Suprapubic skin (tissue), 4 donors: Measurements from ENCODE around the gene MAP10. TPM values are rescaled to one million over a fixed set of nuclear protein-coding genes. Genes with fewer than 3 reads are reported as not detected.

Experiments
- DNase-seq, 2 donors: peaks; one replicate each; pipeline ENCODE4 v3.0.0-alpha.2; 2019; ENCODE audit warnings: low spot score in 2 of 2
- H3K27ac ChIP-seq: fragments of 200-600 bp; sonication (generic); one replicate; pipeline ENCODE4 v1.5.1; 2019
- H3K27me3 ChIP-seq: fragments of 200-600 bp; sonication (generic); one replicate; pipeline ENCODE4 v1.5.1; 2019
- H3K36me3 ChIP-seq: fragments of 200-600 bp; sonication (generic); one replicate; pipeline ENCODE4 v1.5.1; 2019
- H3K4me1 ChIP-seq: fragments of 200-600 bp; sonication (generic); one replicate; pipeline ENCODE4 v1.5.1; 2019
- H3K4me3 ChIP-seq: fragments of 200-600 bp; sonication (generic); one replicate; pipeline ENCODE4 v1.5.1; 2019; ENCODE audit warnings: mild to moderate bottlenecking
- H3K9me3 ChIP-seq: fragments of 200-600 bp; sonication (generic); one replicate; pipeline ENCODE4 v1.5.1; 2019
- CTCF ChIP-seq, 2 donors: fragments of 200-600 bp in 1 of 2; fragments of 450-650 bp in 1 of 2; sonication (generic) in 1 of 2; IDR thresholded peaks; one replicate each; pipeline ENCODE4 v1.5.1; 2016 to 2019; ENCODE audit warnings: antibody characterized with exemption in 2 of 2, mild to moderate bottlenecking in 1 of 2, moderate library complexity in 1 of 2
- EP300 ChIP-seq: sonication (generic); formaldehyde crosslinking; IDR thresholded peaks from one replicate; pipeline ENCODE4 v1.6.1; 2017; ENCODE audit warnings: antibody characterized with exemption
- POLR2A ChIP-seq, 2 donors: fragments of 450-650 bp; IDR thresholded peaks; one replicate each; pipeline ENCODE4 v1.6.1; 2017; ENCODE audit warnings: antibody characterized with exemption in 2 of 2, mild to moderate bottlenecking in 2 of 2, moderate library complexity in 2 of 2
- POLR2AphosphoS5 ChIP-seq, 3 donors: sonication (generic); formaldehyde crosslinking; IDR thresholded peaks; one replicate each; pipeline ENCODE4 v1.6.1; 2017; ENCODE audit warnings: antibody characterized with exemption in 3 of 3
- WGBS: methylation state at CpG from one replicate; pipeline ENCODE4 v1.1.5; 2018; 5-methylcytosine and 5-hydroxymethylcytosine counted together
- total RNA-seq, 4 donors: library from RNA; depleted of rRNA; stranded (reverse); fragments of >200 nt; gene quantifications; one replicate each; pipeline ENCODE4 v1.1.0, GENCODE V29; 2016

MAP10 gene
- total RNA-seq, 4 donors from 2014 or later, result 0.60 to 1.0 (median 0.81) TPM

GRCh38 chr1:232813097-232813496 is 7.9 kb downstream of the MAP10 start:
- DNase-seq, result no peak
- no peaks in the 10 kb centered on the region for H3K36me3 ChIP-seq
- no peak for TF ChIP-seq EP300
- TF ChIP-seq POLR2AphosphoS5 (IDR thresholded peaks at IDR 0.05), result no peak
- no peak for TF ChIP-seq CTCF (IDR thresholded peaks at IDR 0.05)
- no peak for TF ChIP-seq POLR2A (IDR thresholded peaks at IDR 0.05)
- WGBS, result 95% methylated on average over 4 of the region's 4 CpGs
- no peak overlapping the region for H3K4me3 ChIP-seq
- H3K27me3 ChIP-seq, result no peaks in the 10 kb centered on the region
- H3K4me1 ChIP-seq, result no peaks in the 10 kb centered on the region
- no peak overlapping the region for H3K27ac ChIP-seq
- no peaks in the 10 kb centered on the region for H3K9me3 ChIP-seq

DNA sequence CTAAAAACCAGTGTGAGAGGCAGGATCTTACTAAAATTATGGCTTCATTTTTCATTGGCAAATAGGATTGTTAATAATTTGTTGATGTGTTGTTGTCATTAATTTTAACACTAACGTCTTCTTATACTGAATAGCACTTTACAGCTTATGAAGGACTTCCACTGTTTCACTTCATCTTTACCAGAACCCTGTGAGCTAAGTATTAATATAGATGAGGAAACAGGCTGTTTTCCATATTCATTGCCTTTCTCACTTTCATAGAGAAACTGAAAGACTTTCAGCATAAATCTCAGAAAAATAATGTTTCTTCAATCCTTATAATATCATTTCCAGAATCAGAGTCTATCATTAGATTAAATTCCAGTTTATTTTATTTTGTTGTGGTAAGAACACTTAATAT is 8.5 kb downstream of the MAP10 start:
- TF ChIP-seq POLR2A (IDR thresholded peaks at IDR 0.05) (no peak), CTCF (IDR thresholded peaks at IDR 0.05) (no peak), EP300 (no peak), POLR2AphosphoS5 (IDR thresholded peaks at IDR 0.05) (no peak)
- Histone ChIP-seq H3K36me3 (no peaks in the 10 kb centered on the region), H3K4me1 (no peaks in the 10 kb centered on the region), H3K9me3 (no peaks in the 10 kb centered on the region), H3K27ac (no peak overlapping the region), H3K4me3 (no peak overlapping the region), H3K27me3 (no peaks in the 10 kb centered on the region)
- no peak for DNase-seq
- WGBS, result 73% methylated on average over 1 of the region's 1 CpG

DNA sequence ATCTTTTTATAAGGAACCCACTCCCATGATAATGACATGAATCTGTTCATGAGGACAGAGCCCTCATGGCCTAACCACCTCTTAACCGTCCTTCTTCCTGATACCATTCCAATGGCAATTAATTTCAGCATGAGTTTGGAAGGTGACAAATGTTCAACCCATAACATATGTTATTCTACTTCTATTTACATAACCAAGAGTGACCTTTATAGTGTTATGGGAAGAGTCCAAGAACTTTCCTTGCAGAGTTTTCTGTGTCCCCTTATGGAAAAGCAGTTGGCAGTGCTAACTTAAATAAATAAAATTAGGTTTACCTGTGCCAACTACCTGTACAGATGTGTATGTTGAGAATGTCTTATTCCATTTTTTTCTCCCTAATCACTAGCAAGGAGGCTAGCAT is 11.1 kb downstream of the MAP10 start:
- H3K36me3 ChIP-seq, result no peaks in the 10 kb centered on the region
- TF ChIP-seq EP300 (no peak), POLR2AphosphoS5 (IDR thresholded peaks at IDR 0.05) (no peak), CTCF (IDR thresholded peaks at IDR 0.05) (no peak), POLR2A (IDR thresholded peaks at IDR 0.05) (no peak)
- no peak overlapping the region for H3K27ac ChIP-seq
- no peaks in the 10 kb centered on the region for H3K27me3 ChIP-seq
- WGBS, result 93% methylated on average over 1 of the region's 1 CpG
- H3K4me1 ChIP-seq, result no peaks in the 10 kb centered on the region
- DNase-seq, result no peak
- no peaks in the 10 kb centered on the region for H3K9me3 ChIP-seq
- no peak overlapping the region for H3K4me3 ChIP-seq

DNA sequence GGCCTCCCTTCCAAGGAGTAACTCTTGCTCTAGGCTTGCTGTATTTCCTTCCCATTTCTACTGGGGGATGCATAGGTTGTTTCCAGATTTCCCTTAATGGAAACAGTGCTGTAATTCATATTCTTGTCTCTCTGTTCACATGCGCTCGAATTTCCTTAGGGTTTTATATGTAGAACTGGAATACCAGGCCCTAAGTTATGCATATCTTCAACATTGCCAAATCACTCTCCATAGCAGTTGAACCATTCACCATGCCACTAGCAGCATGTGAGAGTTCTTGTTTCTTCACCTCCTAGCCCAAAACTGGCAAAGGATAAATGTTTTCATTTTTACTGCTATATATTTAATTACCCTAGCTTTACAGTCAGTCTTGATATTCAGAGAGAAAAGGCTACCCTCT is 12.8 kb downstream of the MAP10 start:
- no peak for DNase-seq
- TF ChIP-seq POLR2A (IDR thresholded peaks at IDR 0.05) (no peak), EP300 (no peak), POLR2AphosphoS5 (IDR thresholded peaks at IDR 0.05) (no peak), CTCF (IDR thresholded peaks at IDR 0.05) (no peak)
- WGBS, result 90% methylated on average over 2 of the region's 2 CpGs

DNA sequence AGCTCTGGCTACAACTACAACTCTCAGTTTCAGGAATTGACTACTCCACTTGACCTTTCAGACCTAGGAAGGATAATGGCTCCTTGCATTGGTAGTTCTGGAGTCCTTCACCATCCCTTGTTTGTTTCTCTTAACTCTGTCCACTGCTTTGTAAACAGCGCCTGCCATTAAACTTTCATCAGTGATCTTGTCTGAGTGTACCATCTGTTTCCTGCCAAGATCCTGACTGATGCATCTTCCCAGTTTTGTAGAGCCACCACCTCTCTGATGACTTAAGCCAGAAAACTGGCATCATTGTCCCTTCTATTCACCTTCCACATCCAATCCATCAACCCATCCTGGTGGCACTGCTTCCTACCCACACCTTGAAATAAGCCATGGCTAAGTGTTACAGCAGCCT is 15.2 kb downstream of the MAP10 start:
- no peak for DNase-seq
- Histone ChIP-seq H3K9me3 (no peaks in the 10 kb centered on the region), H3K36me3 (no peaks in the 10 kb centered on the region), H3K4me3 (no peak overlapping the region), H3K27ac (no peak overlapping the region), H3K27me3 (no peaks in the 10 kb centered on the region), H3K4me1 (peaks cover 4% of the 10 kb centered on the region)
- TF ChIP-seq CTCF (IDR thresholded peaks at IDR 0.05) (no peak), POLR2A (IDR thresholded peaks at IDR 0.05) (no peak), POLR2AphosphoS5 (IDR thresholded peaks at IDR 0.05) (no peak), EP300 (no peak)
- WGBS, result 87% methylated on average over 1 of the region's 1 CpG

More for the DNA sequence above, 12.8 kb downstream of the MAP10 start:
- no peaks in the 10 kb centered on the region for H3K27me3 ChIP-seq
- no peak overlapping the region for H3K27ac ChIP-seq
- H3K4me1 ChIP-seq, result peaks cover 4% of the 10 kb centered on the region
- no peaks in the 10 kb centered on the region for H3K9me3 ChIP-seq
- H3K36me3 ChIP-seq, result no peaks in the 10 kb centered on the region
- no peak overlapping the region for H3K4me3 ChIP-seq
